Mucosa of stomach (tissue), 1 donor: ENCODE measurements around the gene VAV3.

ENCODE experiments used
- H3K27me3 ChIP-seq: one replicate; pipeline ENCODE4 v1.7.0; 2013; ENCODE audit warnings: mild to moderate bottlenecking, low read length; ENCODE audit not compliant: control insufficient read depth, insufficient read depth
- H3K36me3 ChIP-seq: one replicate; pipeline ENCODE4 v1.7.0; 2013; ENCODE audit warnings: low read length; ENCODE audit not compliant: control insufficient read depth, insufficient read depth
- H3K4me1 ChIP-seq: one replicate; pipeline ENCODE4 v1.7.0; 2013; ENCODE audit warnings: mild to moderate bottlenecking, low read length; ENCODE audit not compliant: control insufficient read depth, insufficient read depth
- H3K4me3 ChIP-seq: one replicate; pipeline ENCODE4 v1.7.0; 2013; ENCODE audit warnings: low read length
- H3K9ac ChIP-seq: one replicate; pipeline ENCODE4 v1.7.0; 2013; ENCODE audit warnings: mild to moderate bottlenecking, low read length, moderate library complexity
- H3K9me3 ChIP-seq: one replicate; pipeline ENCODE4 v1.7.0; 2013; ENCODE audit warnings: mild to moderate bottlenecking, low read length, moderate library complexity; ENCODE audit not compliant: control insufficient read depth
- donor health status: Pancreatic carcinoma.

VAV3 gene

GRCh38 chr1:107794571-107794970, 170.4 kb downstream of the VAV3 start:
- H3K36me3 ChIP-seq = no peaks in the 10 kb centered on the region
- H3K27me3 ChIP-seq = no peaks in the 10 kb centered on the region
- no peaks in the 10 kb centered on the region for H3K9me3 ChIP-seq
- H3K4me1 ChIP-seq = no peaks in the 10 kb centered on the region
- no peak overlapping the region for H3K4me3 ChIP-seq
- no peak overlapping the region for H3K9ac ChIP-seq

GRCh38 chr1:107793896-107794453, 171.0 kb downstream of the VAV3 start:
- Histone ChIP-seq H3K4me1 (no peaks in the 10 kb centered on the region), H3K9me3 (no peaks in the 10 kb centered on the region), H3K27me3 (no peaks in the 10 kb centered on the region), H3K4me3 (no peak overlapping the region), H3K9ac (no peak overlapping the region), H3K36me3 (no peaks in the 10 kb centered on the region)

DNA sequence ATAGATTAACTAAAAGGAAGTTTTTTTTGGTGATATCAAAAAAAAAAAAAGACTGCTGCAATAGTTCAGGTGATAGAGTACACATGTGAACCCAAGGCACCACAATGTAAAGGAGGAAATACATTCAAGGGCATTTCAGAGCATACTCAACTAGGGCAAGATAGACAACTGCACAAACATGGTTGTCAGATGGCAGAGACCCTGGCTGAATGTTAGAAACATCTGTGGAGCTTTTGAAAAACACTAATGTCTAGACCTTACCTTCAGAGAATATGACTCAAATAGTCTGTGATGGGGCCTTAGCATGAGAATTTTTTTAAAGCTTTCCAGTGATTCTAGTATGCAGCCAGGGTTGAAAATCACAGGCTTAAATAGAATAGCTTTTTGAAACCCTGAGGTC, 173.6 kb downstream of the VAV3 start:
- H3K27me3 ChIP-seq = no peaks in the 10 kb centered on the region

GRCh38 chr1:107789817-107790524, 175.0 kb downstream of the VAV3 start:
- Histone ChIP-seq H3K4me1 (no peaks in the 10 kb centered on the region), H3K9ac (no peak overlapping the region), H3K4me3 (no peak overlapping the region), H3K9me3 (no peaks in the 10 kb centered on the region), H3K27me3 (no peaks in the 10 kb centered on the region), H3K36me3 (no peaks in the 10 kb centered on the region)

More for the DNA sequence above, 173.6 kb downstream of the VAV3 start:
- no peaks in the 10 kb centered on the region for H3K36me3 ChIP-seq
- H3K9me3 ChIP-seq = no peaks in the 10 kb centered on the region
- no peak overlapping the region for H3K9ac ChIP-seq
- no peak overlapping the region for H3K4me3 ChIP-seq
- no peaks in the 10 kb centered on the region for H3K4me1 ChIP-seq

DNA sequence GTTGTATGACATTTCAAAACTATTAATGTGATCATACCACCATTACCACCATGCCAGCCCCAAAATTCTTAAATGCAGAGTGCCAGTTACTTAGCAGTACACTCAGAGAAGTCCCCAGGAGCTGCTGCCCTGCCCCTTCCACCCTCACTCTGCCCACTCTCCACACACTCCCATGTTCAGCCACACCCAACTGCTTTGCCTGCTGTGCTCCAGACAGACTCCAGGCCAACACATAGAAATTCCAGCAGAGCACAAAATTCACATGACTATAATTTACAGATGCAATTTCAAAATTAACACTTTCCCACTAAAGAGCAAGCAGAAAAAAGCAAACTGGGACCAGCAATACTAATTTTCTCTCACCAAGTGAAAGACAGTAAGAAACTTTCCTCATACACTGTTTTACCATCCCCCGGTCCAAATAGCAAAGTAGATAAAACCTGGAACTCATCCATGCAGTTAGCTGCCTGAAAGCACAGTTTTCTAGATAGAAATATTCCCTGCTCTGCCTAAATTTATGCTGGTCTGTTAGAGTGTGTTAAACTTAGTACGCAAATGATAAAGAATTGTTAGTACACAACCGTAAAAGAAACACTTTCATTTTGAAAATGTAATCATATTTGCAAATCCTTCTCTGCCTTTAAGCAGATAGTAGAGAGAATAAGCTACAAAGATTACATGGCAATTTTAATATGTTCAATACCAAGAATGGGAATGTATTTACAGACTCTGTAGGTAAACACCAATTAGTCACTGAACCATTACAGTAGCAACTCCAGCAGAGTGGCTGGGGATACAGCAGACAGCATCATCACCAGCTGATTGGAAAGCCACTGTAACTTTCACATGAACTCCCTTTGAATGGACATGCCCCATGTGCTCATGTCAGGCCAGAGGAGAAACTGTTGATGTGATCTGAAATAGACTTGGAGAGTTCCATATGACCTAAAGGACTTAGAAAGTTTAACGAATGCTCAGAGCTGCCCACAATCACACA, 176.5 kb downstream of the VAV3 start:
- Histone ChIP-seq H3K4me1 (no peaks in the 10 kb centered on the region), H3K9ac (no peak overlapping the region), H3K27me3 (no peaks in the 10 kb centered on the region), H3K36me3 (no peaks in the 10 kb centered on the region), H3K9me3 (no peaks in the 10 kb centered on the region), H3K4me3 (no peak overlapping the region)

DNA sequence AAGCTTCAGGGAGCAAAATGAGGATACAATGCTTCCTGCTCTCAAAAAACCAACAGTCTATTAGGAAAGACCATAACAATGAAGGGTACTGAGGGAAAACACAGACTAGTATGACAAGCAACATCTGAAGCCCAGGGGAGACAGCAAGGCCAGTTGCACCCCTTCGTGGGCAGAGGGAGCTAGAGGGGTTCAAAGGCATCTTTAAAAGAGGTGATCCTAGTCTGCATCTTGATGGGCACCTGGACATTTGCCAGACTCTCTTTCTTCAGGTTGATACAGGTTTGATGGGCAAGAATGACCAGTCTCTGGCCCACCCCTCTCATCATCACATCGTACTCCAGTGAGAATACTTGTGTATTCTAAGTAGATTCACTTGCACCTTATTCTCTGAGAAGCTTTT, 177.7 kb downstream of the VAV3 start:
- H3K9me3 ChIP-seq = no peaks in the 10 kb centered on the region
- no peak overlapping the region for H3K9ac ChIP-seq
- no peaks in the 10 kb centered on the region for H3K4me1 ChIP-seq
- no peaks in the 10 kb centered on the region for H3K27me3 ChIP-seq
- no peaks in the 10 kb centered on the region for H3K36me3 ChIP-seq
- no peak overlapping the region for H3K4me3 ChIP-seq

DNA sequence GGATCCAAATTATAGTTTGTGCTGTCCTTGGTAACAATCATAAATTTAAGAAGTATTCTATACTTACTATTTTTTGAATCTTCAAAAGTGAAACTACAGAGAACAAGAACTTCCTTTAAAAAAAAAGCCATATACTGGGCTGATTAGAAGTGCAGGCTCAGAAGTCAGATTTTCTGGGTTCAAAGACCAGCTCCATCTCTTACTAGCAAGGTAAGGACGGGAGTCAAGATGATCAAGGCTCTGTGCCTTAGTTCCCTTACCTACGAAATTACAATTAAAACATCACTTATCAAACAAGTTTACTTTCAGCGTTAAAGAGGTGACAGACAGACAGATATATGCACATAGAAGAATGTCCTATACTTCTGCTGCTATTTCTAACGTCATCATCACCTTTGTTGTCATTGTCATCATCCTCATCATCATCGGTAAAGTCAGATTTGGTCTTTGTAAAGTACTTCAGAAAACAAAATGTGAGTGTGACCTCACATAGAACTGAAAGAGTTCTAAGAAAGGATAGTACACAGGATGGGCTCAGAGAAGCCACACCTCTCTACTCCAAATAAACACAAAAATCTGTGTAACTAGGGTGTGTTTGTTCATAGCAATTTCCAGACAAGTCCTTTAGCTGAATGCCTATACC, 178.7 kb downstream of the VAV3 start:
- no peak overlapping the region for H3K4me3 ChIP-seq
- no peaks in the 10 kb centered on the region for H3K36me3 ChIP-seq

DNA sequence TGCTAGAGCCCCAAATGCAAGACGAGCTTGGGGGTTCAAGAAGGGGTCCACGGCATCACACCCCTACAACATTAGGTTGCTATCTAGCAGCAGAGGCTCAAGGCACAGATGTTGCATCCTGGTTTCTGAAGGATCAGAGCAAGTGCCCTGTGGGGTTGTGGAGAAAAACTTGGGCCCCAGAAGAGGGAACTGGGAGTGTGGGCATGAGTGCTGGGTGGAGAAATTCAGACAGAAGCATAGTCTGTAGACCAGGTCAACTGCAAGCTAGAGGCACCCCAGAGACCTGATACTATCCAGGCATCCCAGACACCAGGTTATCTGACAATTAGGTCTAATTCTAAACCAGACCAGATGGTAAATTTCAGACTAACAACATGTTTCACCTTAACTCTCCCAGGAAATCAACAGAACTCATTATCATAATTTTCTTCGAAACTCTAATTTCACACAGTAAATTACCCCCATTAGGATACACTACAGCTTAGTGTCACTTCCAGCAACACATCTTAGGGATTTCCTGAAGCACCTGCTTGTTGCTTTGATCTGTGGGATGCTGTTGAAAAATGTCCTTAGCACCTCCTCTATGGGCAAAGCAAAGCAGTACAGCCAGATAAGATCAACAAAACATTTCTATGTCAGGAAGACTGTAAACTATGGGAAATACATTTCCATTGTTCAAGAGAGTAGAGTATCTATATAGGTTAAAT, 179.3 kb downstream of the VAV3 start:
- no peak overlapping the region for H3K4me3 ChIP-seq
- H3K9me3 ChIP-seq = no peaks in the 10 kb centered on the region
- H3K4me1 ChIP-seq = no peaks in the 10 kb centered on the region
- no peaks in the 10 kb centered on the region for H3K36me3 ChIP-seq
- no peak overlapping the region for H3K9ac ChIP-seq
- no peaks in the 10 kb centered on the region for H3K27me3 ChIP-seq

More for the DNA sequence above, 178.7 kb downstream of the VAV3 start:
- Histone ChIP-seq H3K4me1 (no peaks in the 10 kb centered on the region), H3K27me3 (no peaks in the 10 kb centered on the region), H3K9ac (no peak overlapping the region), H3K9me3 (no peaks in the 10 kb centered on the region)

DNA sequence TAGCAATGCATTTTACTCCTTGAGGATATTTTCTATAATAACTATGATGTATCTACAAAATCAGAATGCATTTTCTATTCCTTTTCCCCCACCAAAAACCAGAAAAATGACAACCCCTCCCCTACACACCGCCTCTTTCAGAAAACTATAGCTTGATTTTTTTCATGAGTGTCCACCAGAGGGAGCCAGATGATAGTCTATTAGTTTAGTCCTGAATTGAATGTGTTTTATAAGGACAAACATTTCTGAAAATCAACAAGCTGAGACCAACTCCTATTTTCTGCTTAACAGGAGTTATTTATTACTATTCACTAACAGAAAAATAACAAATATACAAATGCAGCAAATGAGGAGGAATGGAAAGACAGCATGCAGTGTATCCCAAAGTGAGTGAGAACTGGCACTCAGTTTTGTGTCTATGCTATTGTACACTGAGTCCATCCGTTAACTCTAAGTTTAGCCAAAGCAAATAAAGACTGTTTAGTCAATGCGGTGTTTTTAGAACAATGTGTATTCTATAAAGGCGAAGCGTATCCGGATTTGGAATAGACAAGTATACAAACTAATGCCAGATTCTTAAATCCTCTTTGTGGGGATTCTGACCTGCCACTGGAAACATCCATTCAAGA, 182.6 kb downstream of the VAV3 start:
- Histone ChIP-seq H3K4me1 (no peaks in the 10 kb centered on the region), H3K36me3 (no peaks in the 10 kb centered on the region), H3K9ac (no peak overlapping the region), H3K27me3 (no peaks in the 10 kb centered on the region), H3K4me3 (no peak overlapping the region), H3K9me3 (no peaks in the 10 kb centered on the region)

DNA sequence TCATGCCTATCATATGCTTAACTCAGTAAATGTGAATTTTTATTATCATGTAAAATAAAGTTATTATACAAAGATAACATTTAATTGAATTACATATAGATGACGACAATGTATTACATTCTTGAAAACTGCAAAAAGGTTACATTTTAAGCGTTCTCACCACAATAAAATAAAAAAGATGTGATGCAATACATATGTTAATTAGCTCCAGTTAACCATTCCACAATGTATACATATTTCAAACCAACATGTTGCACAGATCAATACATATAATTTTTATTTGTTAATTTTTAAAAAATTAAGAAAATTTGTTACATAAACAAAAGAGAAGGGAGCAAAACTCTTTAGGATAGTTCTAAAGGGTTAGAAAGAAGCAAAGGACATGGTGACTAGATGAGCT, 183.7 kb downstream of the VAV3 start:
- no peaks in the 10 kb centered on the region for H3K36me3 ChIP-seq

DNA sequence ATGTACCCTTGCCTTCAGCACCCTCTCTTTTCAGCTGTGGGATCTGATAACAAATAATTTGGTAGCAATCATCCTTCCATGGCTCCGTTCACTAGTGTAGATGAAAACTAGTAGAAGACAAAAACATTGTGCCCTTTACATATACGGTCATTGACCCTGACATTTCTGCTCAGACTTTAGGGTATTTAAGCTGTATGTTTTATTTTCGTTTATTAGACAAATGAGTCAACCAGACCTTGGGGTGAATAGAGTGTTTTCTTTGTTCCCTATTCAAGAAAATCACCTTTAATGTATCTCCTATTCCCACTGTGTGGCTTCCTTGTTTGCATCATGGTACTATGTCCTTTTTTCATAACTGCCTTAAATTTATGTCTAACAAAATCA, 187.3 kb downstream of the VAV3 start:
- no peak overlapping the region for H3K9ac ChIP-seq
- no peaks in the 10 kb centered on the region for H3K27me3 ChIP-seq
- no peaks in the 10 kb centered on the region for H3K4me1 ChIP-seq
- no peaks in the 10 kb centered on the region for H3K9me3 ChIP-seq
- H3K36me3 ChIP-seq = no peaks in the 10 kb centered on the region
- no peak overlapping the region for H3K4me3 ChIP-seq

More for the DNA sequence above, 183.7 kb downstream of the VAV3 start:
- H3K27me3 ChIP-seq = no peaks in the 10 kb centered on the region
- no peak overlapping the region for H3K9ac ChIP-seq
- H3K4me1 ChIP-seq = no peaks in the 10 kb centered on the region
- no peak overlapping the region for H3K4me3 ChIP-seq
- no peaks in the 10 kb centered on the region for H3K9me3 ChIP-seq
